Keratinocyte (primary cell): Measurements from ENCODE around the gene IL1A. TPM values are rescaled to one million over a fixed set of nuclear protein-coding genes. Genes with fewer than 3 reads are reported as not detected.

Experiments used
- DNase-seq: peaks from one replicate; pipeline ENCODE4 v3.0.0-alpha.2; 2011; ENCODE audit warnings: low read depth, missing footprints, low spot score
- FAIRE-seq: peaks from 2 replicates; lab custom pipeline; 2011; peaks lifted over from hg19 to GRCh38; lab: Jason Lieb, UNC
- H2AFZ ChIP-seq: 2 replicates; pipeline ENCODE4 v1.6.0; 2012; ENCODE audit warnings: low read length, control low read depth, inconsistent platforms; ENCODE audit not compliant: control insufficient read depth
- H3K27ac ChIP-seq: 2 replicates; pipeline ENCODE4 v1.5.1; 2011; ENCODE audit warnings: low read length; ENCODE audit not compliant: control insufficient read depth, insufficient read depth
- H3K27me3 ChIP-seq: 3 replicates; pipeline ENCODE4 v1.6.0; 2011; ENCODE audit warnings: low read length; ENCODE audit not compliant: control insufficient read depth, insufficient read depth; ENCODE audit errors: extremely low read depth
- H3K36me3 ChIP-seq, 2 experiments: 2 replicates in 1 of 2; 3 replicates in 1 of 2; pipeline ENCODE4 v1.5.1; 2011; ENCODE audit warnings: low read length in 2 of 2, mild to moderate bottlenecking in 1 of 2; ENCODE audit not compliant: control insufficient read depth in 2 of 2, insufficient read depth in 2 of 2; ENCODE audit errors: extremely low read depth in 1 of 2
- H3K4me1 ChIP-seq: 3 replicates; pipeline ENCODE4 v1.5.1; 2011; ENCODE audit warnings: low read length; ENCODE audit not compliant: control insufficient read depth, insufficient read depth; ENCODE audit errors: extremely low read depth
- H3K4me2 ChIP-seq: 3 replicates; pipeline ENCODE4 v1.6.0; 2011; ENCODE audit warnings: low read depth, low read length; ENCODE audit not compliant: control insufficient read depth, insufficient read depth; ENCODE audit errors: extremely low read depth
- H3K4me3 ChIP-seq, 3 experiments: fragments of 200-600 bp in 1 of 3; sonication (generic) in 1 of 3; 2 replicates in 2 of 3; 3 replicates in 1 of 3; pipeline ENCODE4 v1.5.1; 2011 to 2016; ENCODE audit warnings: low read length in 3 of 3, mild to moderate bottlenecking in 3 of 3, control low read depth in 2 of 3, inconsistent platforms in 1 of 3, low read depth in 1 of 3, mixed read lengths in 1 of 3, mixed run types in 1 of 3, moderate library complexity in 1 of 3; ENCODE audit not compliant: control insufficient read depth in 2 of 3, insufficient read depth in 2 of 3; ENCODE audit errors: extremely low read depth in 1 of 3
- H3K79me2 ChIP-seq: 2 replicates; pipeline ENCODE4 v1.6.0; 2012; ENCODE audit warnings: low read length; ENCODE audit not compliant: control insufficient read depth, insufficient read depth
- H3K9ac ChIP-seq: 3 replicates; pipeline ENCODE4 v1.6.0; 2011; ENCODE audit warnings: low read length; ENCODE audit not compliant: control insufficient read depth, insufficient read depth; ENCODE audit errors: extremely low read depth
- H3K9me1 ChIP-seq: 3 replicates; pipeline ENCODE4 v1.6.0; 2011; ENCODE audit warnings: low read length; ENCODE audit not compliant: control insufficient read depth, insufficient read depth; ENCODE audit errors: extremely low read depth
- H3K9me3 ChIP-seq: 2 replicates; pipeline ENCODE4 v1.5.1; 2012; ENCODE audit warnings: low read depth, low read length; ENCODE audit not compliant: control insufficient read depth
- H4K20me1 ChIP-seq: 3 replicates; pipeline ENCODE4 v1.6.0; 2011; ENCODE audit warnings: low read length; ENCODE audit not compliant: control insufficient read depth, insufficient read depth; ENCODE audit errors: extremely low read depth
- EZH2 ChIP-seq: IDR thresholded peaks from one replicate; pipeline ENCODE4 v1.6.1; 2012; ENCODE audit warnings: inconsistent platforms, mild to moderate bottlenecking, low read length, moderate library complexity
- dilution Hi-C: fragments of 300-500 bp; cut with MboI; formaldehyde crosslinking; loops from one replicate; pipeline ENCODE4 v1.7.0; 2020; ENCODE audit warnings: low sequenced_read_pairs; ENCODE audit not compliant: extremely low pct_ligation_motif_present
- polyA plus RNA-seq, 5 experiments: library from polyadenylated mRNA; depleted of rRNA in 3 of 5; stranded (reverse) in 3 of 5; stranded (forward) in 1 of 5; unstranded in 1 of 5; fragments of >200 nt; gene quantifications; 1 replicate in 1 of 5; 2 replicates in 3 of 5; 3 replicates in 1 of 5; pipeline versions ENCODE4 v1.2.1 to v1.2.3, GENCODE V29; 2011 to 2012; ENCODE audit warnings: missing spikeins in 2 of 5, low read depth in 1 of 5, low replicate concordance in 1 of 5
- TF ChIP-seq, protein P1 (sequence below), 3 experiments: IDR thresholded peaks in 1 of 3; conservative IDR thresholded peaks in 1 of 3; optimal IDR thresholded peaks in 1 of 3; 2 replicates in 2 of 3; 3 replicates in 1 of 3; pipeline versions ENCODE3 to v1.5.1; 2011; ENCODE audit warnings: low read length in 3 of 3, mild to moderate bottlenecking in 3 of 3, moderate library complexity in 2 of 3, control low read depth in 1 of 3, inconsistent platforms in 1 of 3; ENCODE audit not compliant: insufficient read depth in 2 of 3; ENCODE audit errors: extremely low read depth in 1 of 3

Gene IL1A
- polyA plus RNA-seq, 1 donor (not counting 4 experiments of a cell fraction or from before 2014, with no cell fraction given) = 269 TPM

- H3K27ac ChIP-seq = no peak overlapping the region
- H2AFZ ChIP-seq = no peak overlapping the region
- DNase-seq (no peak), FAIRE-seq (no peak)
- H3K4me1 ChIP-seq = peaks cover 22% of the 10 kb centered on the region
- H3K9me3 ChIP-seq = no peaks in the 10 kb centered on the region
- H3K4me3 ChIP-seq = peak overlapping the region in 1 of 3 experiments; percentile 4
- peaks cover 47% of the 10 kb centered on the region for H3K79me2 ChIP-seq
- dilution Hi-C loops = no loop called here
- no peak overlapping the region for H3K9ac ChIP-seq
- no peaks in the 10 kb centered on the region for H3K27me3 ChIP-seq
- peaks cover 0 to 23% of the 10 kb centered on the region in 2 experiments for H3K36me3 ChIP-seq
- TF ChIP-seq EZH2 = no peak
- TF ChIP-seq, protein P1, sequence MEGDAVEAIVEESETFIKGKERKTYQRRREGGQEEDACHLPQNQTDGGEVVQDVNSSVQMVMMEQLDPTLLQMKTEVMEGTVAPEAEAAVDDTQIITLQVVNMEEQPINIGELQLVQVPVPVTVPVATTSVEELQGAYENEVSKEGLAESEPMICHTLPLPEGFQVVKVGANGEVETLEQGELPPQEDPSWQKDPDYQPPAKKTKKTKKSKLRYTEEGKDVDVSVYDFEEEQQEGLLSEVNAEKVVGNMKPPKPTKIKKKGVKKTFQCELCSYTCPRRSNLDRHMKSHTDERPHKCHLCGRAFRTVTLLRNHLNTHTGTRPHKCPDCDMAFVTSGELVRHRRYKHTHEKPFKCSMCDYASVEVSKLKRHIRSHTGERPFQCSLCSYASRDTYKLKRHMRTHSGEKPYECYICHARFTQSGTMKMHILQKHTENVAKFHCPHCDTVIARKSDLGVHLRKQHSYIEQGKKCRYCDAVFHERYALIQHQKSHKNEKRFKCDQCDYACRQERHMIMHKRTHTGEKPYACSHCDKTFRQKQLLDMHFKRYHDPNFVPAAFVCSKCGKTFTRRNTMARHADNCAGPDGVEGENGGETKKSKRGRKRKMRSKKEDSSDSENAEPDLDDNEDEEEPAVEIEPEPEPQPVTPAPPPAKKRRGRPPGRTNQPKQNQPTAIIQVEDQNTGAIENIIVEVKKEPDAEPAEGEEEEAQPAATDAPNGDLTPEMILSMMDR (optimal IDR thresholded peaks at IDR 0.05 in 1 of 3, IDR thresholded peaks at IDR 0.05 in 1 of 3, conservative IDR thresholded peaks at IDR 0.05 in 1 of 3; ENCODE audit: extremely low read depth in 1 of 3, insufficient read depth in 2 of 3, low read length in 3 of 3) = no peak
- H3K4me2 ChIP-seq = peak overlapping the region; percentile 77
- H4K20me1 ChIP-seq = no peaks in the 10 kb centered on the region
- no peaks in the 10 kb centered on the region for H3K9me1 ChIP-seq
Measured at GRCh38 chr2:112762276-112762675, 22.0 kb downstream of the IL1A start.

DNA sequence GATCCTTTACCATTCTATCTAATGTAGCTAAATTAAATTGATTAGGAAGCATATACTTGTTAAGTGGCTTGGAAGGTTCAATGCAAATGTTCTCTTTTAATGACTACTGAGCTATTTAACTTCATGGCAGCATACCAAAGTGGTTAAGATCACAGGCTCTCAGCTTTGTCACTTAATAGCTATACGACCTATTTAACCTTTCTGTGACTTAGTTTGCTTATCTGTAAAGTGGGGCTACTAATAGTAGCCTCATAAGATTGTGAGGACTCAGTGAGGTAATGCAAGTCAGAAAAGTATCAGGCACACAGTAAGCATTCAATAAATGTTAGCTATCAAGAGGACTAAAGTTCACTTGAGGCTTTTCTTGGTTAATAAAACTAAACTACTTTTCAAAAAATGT is 24.1 kb downstream of the IL1A start:
- Histone ChIP-seq H3K27ac (no peak overlapping the region), H3K9ac (no peak overlapping the region), H3K27me3 (no peaks in the 10 kb centered on the region), H3K36me3 (peaks cover 0 to 38% of the 10 kb centered on the region in 2 experiments), H3K79me2 (peaks cover 54% of the 10 kb centered on the region), H3K9me3 (no peaks in the 10 kb centered on the region), H4K20me1 (no peaks in the 10 kb centered on the region), H3K9me1 (no peaks in the 10 kb centered on the region), H3K4me2 (no peak overlapping the region), H3K4me3 (no peak overlapping the region), H3K4me1 (peaks cover 19% of the 10 kb centered on the region), H2AFZ (no peak overlapping the region)
- no peak for TF ChIP-seq EZH2
- TF ChIP-seq, protein P1 (optimal IDR thresholded peaks at IDR 0.05 in 1 of 3, IDR thresholded peaks at IDR 0.05 in 1 of 3, conservative IDR thresholded peaks at IDR 0.05 in 1 of 3; ENCODE audit: extremely low read depth in 1 of 3, insufficient read depth in 2 of 3, low read length in 3 of 3) = no peak
- DNase-seq (no peak), FAIRE-seq (no peak)
- dilution Hi-C loops = no loop called here
